IPS-18a (cell line): Measurements from ENCODE around the gene ZDHHC1.
A peak's percentile ranks its signal among the peaks of the same experiment; 100 is the strongest.

Experiments
- H3K27ac ChIP-seq: one replicate; pipeline ENCODE4 v1.5.1; 2013; ENCODE audit warnings: low read length
- H3K27me3 ChIP-seq: one replicate; pipeline ENCODE4 v1.6.1; 2013; ENCODE audit warnings: mild to moderate bottlenecking, low read length; ENCODE audit not compliant: control insufficient read depth, insufficient read depth
- H3K36me3 ChIP-seq: one replicate; pipeline ENCODE4 v1.6.1; 2013; ENCODE audit warnings: low read depth, low read length; ENCODE audit not compliant: control insufficient read depth
- H3K4me1 ChIP-seq: one replicate; pipeline ENCODE4 v1.6.1; 2013; ENCODE audit warnings: low read depth, low read length; ENCODE audit not compliant: control insufficient read depth
- H3K4me3 ChIP-seq: one replicate; pipeline ENCODE4 v1.5.1; 2013; ENCODE audit warnings: low read length
- H3K9ac ChIP-seq: one replicate; pipeline ENCODE4 v1.6.1; 2013; ENCODE audit warnings: mild to moderate bottlenecking, low read length, moderate library complexity
- H3K9me3 ChIP-seq: one replicate; pipeline ENCODE4 v1.6.1; 2013; ENCODE audit warnings: low read depth, low read length; ENCODE audit not compliant: control insufficient read depth

Gene ZDHHC1

DNA sequence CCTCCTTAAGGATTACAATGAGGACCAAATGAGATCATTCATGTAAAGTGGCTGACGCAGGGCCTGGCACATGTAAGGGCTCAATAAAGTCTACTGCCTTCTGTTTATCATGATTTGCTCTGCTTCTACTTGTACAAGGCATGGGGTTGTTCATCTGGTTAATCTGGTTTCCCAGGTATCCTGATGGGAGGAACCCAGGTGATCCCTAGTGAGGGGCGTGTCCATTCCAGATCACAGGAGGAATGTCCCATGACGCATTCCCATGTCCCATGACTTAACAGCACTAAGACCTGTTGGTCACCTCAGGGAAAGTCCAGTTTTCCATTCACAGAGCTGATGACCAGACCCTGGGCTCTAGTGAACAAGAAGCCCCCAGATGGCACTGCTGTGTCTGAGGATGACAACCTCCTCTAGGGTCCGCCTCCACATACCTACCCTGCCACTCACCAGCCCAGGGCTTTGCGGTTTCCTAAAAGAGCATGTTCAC lies 11.5 kb downstream of the ZDHHC1 start:
- H3K9ac ChIP-seq, result no peak overlapping the region
- H3K27me3 ChIP-seq, result peaks cover 3% of the 10 kb centered on the region
- H3K27ac ChIP-seq, result no peak overlapping the region

GRCh38 chr16:67403976-67404555 lies 12.2 kb downstream of the ZDHHC1 start:
- Histone ChIP-seq H3K4me1 (peaks cover 10% of the 10 kb centered on the region), H3K36me3 (no peaks in the 10 kb centered on the region), H3K9ac (no peak overlapping the region), H3K9me3 (no peaks in the 10 kb centered on the region), H3K4me3 (no peak overlapping the region), H3K27ac (no peak overlapping the region), H3K27me3 (peaks cover 5% of the 10 kb centered on the region)

More for the DNA sequence above, 11.5 kb downstream of the ZDHHC1 start:
- H3K9me3 ChIP-seq, result no peaks in the 10 kb centered on the region
- H3K4me3 ChIP-seq, result no peak overlapping the region
- peaks cover 10% of the 10 kb centered on the region for H3K4me1 ChIP-seq
- H3K36me3 ChIP-seq, result no peaks in the 10 kb centered on the region

GRCh38 chr16:67400901-67401300 lies 15.4 kb downstream of the ZDHHC1 start:
- peaks cover 13% of the 10 kb centered on the region for H3K4me1 ChIP-seq
- no peak overlapping the region for H3K4me3 ChIP-seq
- H3K27ac ChIP-seq, result no peak overlapping the region
- no peaks in the 10 kb centered on the region for H3K9me3 ChIP-seq
- peaks cover 17% of the 10 kb centered on the region for H3K27me3 ChIP-seq
- no peak overlapping the region for H3K9ac ChIP-seq
- no peaks in the 10 kb centered on the region for H3K36me3 ChIP-seq

GRCh38 chr16:67399749-67400704 lies 16.2 kb downstream of the ZDHHC1 start:
- H3K36me3 ChIP-seq, result no peaks in the 10 kb centered on the region
- H3K9ac ChIP-seq, result no peak overlapping the region
- no peak overlapping the region for H3K27ac ChIP-seq
- H3K4me3 ChIP-seq, result no peak overlapping the region
- no peaks in the 10 kb centered on the region for H3K9me3 ChIP-seq
- peaks cover 21% of the 10 kb centered on the region for H3K4me1 ChIP-seq
- peaks cover 26% of the 10 kb centered on the region for H3K27me3 ChIP-seq

GRCh38 chr16:67399218-67399733 lies 17.0 kb downstream of the ZDHHC1 start:
- peaks cover 16% of the 10 kb centered on the region for H3K4me1 ChIP-seq
- no peaks in the 10 kb centered on the region for H3K36me3 ChIP-seq
- H3K27ac ChIP-seq, result no peak overlapping the region
- no peak overlapping the region for H3K4me3 ChIP-seq
- H3K9ac ChIP-seq, result no peak overlapping the region
- H3K9me3 ChIP-seq, result no peaks in the 10 kb centered on the region
- peaks cover 34% of the 10 kb centered on the region for H3K27me3 ChIP-seq

GRCh38 chr16:67398546-67399217 lies 17.6 kb downstream of the ZDHHC1 start:
- Histone ChIP-seq H3K9me3 (no peaks in the 10 kb centered on the region), H3K27me3 (peaks cover 40% of the 10 kb centered on the region), H3K27ac (no peak overlapping the region), H3K36me3 (no peaks in the 10 kb centered on the region), H3K4me1 (peaks cover 19% of the 10 kb centered on the region), H3K9ac (no peak overlapping the region), H3K4me3 (no peak overlapping the region)

- peaks cover 21% of the 10 kb centered on the region for H3K4me1 ChIP-seq
- no peak overlapping the region for H3K27ac ChIP-seq
- H3K36me3 ChIP-seq, result no peaks in the 10 kb centered on the region
- no peaks in the 10 kb centered on the region for H3K9me3 ChIP-seq
- no peak overlapping the region for H3K4me3 ChIP-seq
- peaks cover 47% of the 10 kb centered on the region for H3K27me3 ChIP-seq
- no peak overlapping the region for H3K9ac ChIP-seq
These were observed 18.3 kb downstream of the ZDHHC1 start for GRCh38 chr16:67397812-67398545.

GRCh38 chr16:67397036-67397801 lies 19.1 kb downstream of the ZDHHC1 start:
- Histone ChIP-seq H3K4me3 (no peak overlapping the region), H3K4me1 (peaks cover 21% of the 10 kb centered on the region), H3K27ac (no peak overlapping the region), H3K27me3 (peaks cover 54% of the 10 kb centered on the region), H3K36me3 (no peaks in the 10 kb centered on the region), H3K9me3 (no peaks in the 10 kb centered on the region), H3K9ac (no peak overlapping the region)

GRCh38 chr16:67396159-67397035 lies 19.9 kb downstream of the ZDHHC1 start:
- H3K27ac ChIP-seq, result no peak overlapping the region
- H3K9me3 ChIP-seq, result no peaks in the 10 kb centered on the region
- H3K4me3 ChIP-seq, result peak overlapping the region; percentile 22
- no peaks in the 10 kb centered on the region for H3K36me3 ChIP-seq
- no peak overlapping the region for H3K9ac ChIP-seq
- H3K4me1 ChIP-seq, result peaks cover 21% of the 10 kb centered on the region
- H3K27me3 ChIP-seq, result peaks cover 59% of the 10 kb centered on the region
